Activated T-cell treated with anti-CD3 and anti-CD28 coated beads, Interleukin-2, amount 50 U/mL, for 1 hour (primary cell): ENCODE measurements around the gene UNC5A.

ENCODE experiments used
- DNase-seq: peaks from one replicate; pipeline ENCODE4 v3.0.0-alpha.2; 2020

UNC5A gene

GRCh38 chr5:176822041-176822792 is 11.9 kb downstream of the UNC5A start:
- no peak for DNase-seq

GRCh38 chr5:176822793-176823481 is 12.6 kb downstream of the UNC5A start:
- DNase-seq = no peak

- DNase-seq = no peak
These were observed 13.6 kb downstream of the UNC5A start for GRCh38 chr5:176823869-176824412.

- no peak for DNase-seq
These were observed 14.2 kb downstream of the UNC5A start for GRCh38 chr5:176824604-176825003.

DNA sequence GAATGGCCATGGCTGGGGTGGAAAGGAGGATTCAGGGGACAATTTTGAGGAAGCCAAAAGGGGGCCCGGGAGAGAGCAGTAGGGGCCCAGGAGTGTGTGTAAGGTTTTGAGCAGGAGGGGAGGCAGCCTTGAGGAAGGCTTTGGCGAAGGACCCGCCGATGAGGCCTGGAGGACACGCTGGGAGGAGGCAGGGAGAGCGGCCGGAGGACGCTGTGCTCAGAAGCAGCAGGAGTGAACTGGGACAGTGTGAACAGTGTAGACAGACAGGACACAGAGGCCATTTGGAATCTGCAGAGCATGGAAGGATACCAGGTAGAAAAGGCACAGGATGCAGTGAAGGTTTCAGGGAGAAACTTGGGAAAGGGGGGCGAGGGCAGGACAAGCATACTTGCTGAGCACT is 14.9 kb downstream of the UNC5A start:
- no peak for DNase-seq

DNA sequence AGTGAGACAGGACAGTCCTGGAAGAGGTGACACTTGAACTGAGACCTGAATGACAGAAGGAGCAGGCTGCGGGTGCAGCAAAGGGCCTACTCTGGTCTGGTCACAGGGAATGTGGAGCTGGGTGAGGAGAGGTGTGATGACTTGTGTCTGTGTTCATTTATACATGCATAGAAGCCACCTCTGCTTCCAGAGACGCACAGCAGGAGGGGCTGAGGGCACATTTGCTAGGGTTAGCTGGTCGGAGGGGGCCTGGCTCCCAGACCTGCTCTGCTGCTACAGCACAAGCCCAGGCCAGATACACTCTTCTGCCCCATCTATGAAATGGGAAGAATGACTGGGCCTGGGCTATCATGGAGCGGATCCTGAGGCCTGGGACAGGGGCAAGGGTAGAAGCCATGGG is 15.6 kb downstream of the UNC5A start:
- no peak for DNase-seq

GRCh38 chr5:176827736-176828414 is 17.5 kb downstream of the UNC5A start:
- DNase-seq = no peak

GRCh38 chr5:176829320-176829719 is 19.0 kb downstream of the UNC5A start:
- no peak for DNase-seq

- DNase-seq = no peak
These were observed 20.1 kb downstream of the UNC5A start for GRCh38 chr5:176830422-176830994.

- DNase-seq = no peak
These were observed 20.6 kb downstream of the UNC5A start for GRCh38 chr5:176830995-176831423.

GRCh38 chr5:176831425-176831824 is 21.1 kb downstream of the UNC5A start:
- no peak for DNase-seq

GRCh38 chr5:176832162-176832561 is 21.8 kb downstream of the UNC5A start:
- no peak for DNase-seq

DNA sequence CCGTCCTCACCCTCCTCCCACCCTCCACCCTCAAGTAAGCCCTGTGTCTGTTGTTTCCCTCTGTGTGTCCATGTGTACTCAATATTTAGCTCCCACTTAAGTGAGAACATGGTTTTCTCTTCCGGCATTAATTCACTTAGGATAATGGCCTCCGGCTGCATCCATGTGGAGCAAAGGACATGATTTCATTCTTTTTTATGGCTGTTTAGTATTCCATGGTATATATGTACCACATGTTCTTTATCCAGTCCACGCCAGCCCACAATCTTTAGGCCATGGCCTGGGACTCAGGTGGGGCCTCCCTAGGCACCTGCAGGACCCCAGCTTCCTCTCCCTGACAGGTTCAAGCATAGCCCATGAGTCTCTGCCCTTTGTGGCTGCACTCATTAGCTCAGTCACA is 22.9 kb downstream of the UNC5A start:
- no peak for DNase-seq

DNA sequence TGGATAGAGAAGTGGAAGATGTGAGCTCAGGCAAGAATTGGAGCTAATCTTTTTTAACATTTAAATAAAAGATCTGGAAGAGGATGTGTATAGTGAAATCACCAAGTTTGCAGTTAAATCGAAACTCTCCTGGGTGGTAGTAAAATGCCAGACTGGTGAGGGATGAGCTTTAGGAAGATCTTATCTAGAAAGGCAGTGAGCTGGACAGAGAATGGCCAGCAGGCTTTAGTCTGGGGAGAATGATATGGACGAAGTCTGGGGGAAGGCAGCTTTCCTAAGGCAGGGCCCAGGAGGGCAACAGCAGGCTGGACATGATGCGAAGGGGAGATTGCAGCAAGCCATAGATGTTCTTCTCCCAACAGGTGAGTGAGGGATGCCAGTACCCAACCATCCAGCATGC is 25.6 kb downstream of the UNC5A start:
- DNase-seq = no peak

GRCh38 chr5:176836811-176837706 is 26.7 kb downstream of the UNC5A start:
- no peak for DNase-seq

DNA sequence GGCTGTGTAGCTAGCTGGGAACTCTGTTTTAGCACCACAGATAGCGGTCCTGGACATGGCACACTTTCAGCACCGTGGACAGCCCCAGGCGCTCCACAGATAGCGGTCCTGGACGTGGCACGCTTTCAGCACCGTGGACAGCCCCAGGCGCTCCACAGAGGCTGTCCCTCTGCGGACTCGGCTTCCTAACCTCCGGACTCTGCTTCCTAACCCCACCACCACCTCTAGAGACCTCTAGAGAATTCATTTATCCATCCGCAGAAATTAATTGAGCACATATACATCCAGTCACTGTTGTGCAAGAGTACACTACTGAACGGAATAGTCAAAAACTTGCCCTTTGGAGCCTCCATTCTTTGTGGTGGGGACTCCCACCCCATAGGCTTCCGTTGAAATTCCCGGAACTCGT is 27.4 kb downstream of the UNC5A start:
- DNase-seq = peak; percentile 69

GRCh38 chr5:176843673-176844072 is 33.3 kb downstream of the UNC5A start:
- no peak for DNase-seq

DNA sequence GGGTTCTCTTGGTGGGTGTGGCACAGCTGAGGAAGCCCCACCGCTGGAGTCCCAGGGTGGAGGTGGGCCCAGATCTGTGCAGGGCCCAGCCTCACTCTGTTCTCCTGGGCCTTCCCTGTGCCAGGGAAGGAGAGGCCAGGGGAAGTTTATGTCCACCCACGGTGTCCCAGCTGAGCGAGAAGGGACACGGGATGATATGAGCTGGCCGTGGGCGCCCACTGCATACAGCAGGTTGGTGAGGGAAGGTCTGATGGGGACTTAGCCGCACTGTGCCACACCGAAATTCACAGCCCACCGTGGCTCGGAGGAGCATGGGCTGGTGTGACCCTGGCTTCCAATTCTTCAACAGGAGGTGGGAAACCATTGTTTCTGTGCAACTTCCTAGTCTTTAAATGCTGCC is 33.9 kb downstream of the UNC5A start:
- no peak for DNase-seq

DNA sequence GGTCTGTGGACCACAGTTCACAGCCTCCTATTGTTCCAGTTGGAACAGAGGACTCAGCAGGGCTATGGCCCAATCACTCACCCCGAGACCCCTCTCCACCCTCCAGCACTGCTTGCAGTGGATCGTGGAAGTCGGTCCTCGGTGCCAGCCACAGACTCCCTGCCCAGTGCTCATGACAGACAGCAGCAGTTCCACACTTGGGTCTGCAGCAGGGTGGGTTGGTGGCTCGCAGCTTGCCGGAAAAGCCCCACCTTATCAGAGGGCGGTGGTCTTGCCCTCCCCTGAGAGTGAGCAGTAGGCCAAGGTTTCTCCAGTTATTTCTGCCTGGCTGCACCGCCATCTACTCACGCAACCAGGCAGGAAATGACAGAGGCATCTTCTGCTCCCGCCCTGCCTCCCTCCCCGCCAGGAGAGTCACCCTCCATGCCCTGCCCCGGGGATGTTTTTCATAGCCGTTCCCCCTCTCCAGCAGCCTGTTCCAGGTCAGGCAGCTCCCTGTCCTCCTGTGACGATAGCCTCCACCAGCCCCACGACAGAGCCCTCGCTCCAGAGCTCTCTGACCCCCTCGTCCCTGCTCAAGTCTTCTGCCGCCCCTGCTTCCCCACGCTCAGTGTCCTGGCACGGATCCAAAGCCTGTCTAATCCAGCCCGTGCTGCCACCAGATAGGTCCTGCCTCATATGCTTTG is 34.5 kb downstream of the UNC5A start:
- no peak for DNase-seq

- no peak for DNase-seq
These were observed 35.0 kb downstream of the UNC5A start for GRCh38 chr5:176845392-176845713.

GRCh38 chr5:176846335-176847140 is 36.2 kb downstream of the UNC5A start:
- DNase-seq = no peak
